Astrocyte (in vitro differentiated cells and primary cell): Measurements from ENCODE around the gene SHLD2. TPM values are rescaled to one million over a fixed set of nuclear protein-coding genes. Genes with fewer than 3 reads are reported as not detected.
"Not testable (repeated sequence)": the region's sequence is repeated elsewhere in the genome, so short reads cannot be mapped to it uniquely, and the experiment has no call there.

ENCODE experiments used
- DNase-seq: peaks from one replicate; pipeline ENCODE4 v3.0.0-alpha.2; 2010; ENCODE audit warnings: low read depth
- FAIRE-seq: peaks from 2 replicates; lab custom pipeline; 2011; peaks lifted over from hg19 to GRCh38; lab: Jason Lieb, UNC
- H2AFZ ChIP-seq: 2 replicates; pipeline ENCODE4 v1.6.0; 2012; ENCODE audit warnings: low read depth, low read length, inconsistent platforms
- H3K27ac ChIP-seq: 2 replicates; pipeline ENCODE4 v1.5.1; 2011; ENCODE audit warnings: low read depth, low read length, inconsistent platforms
- H3K27me3 ChIP-seq: 2 replicates; pipeline ENCODE4 v1.6.0; 2011; ENCODE audit warnings: low read length, inconsistent platforms; ENCODE audit not compliant: insufficient read depth
- H3K36me3 ChIP-seq: 2 replicates; pipeline ENCODE4 v1.5.1; 2011; ENCODE audit warnings: low read length, inconsistent platforms; ENCODE audit not compliant: insufficient read depth
- H3K4me1 ChIP-seq: 2 replicates; pipeline ENCODE4 v1.5.1; 2011; ENCODE audit warnings: low read length, inconsistent platforms; ENCODE audit not compliant: insufficient read depth
- H3K4me2 ChIP-seq: 2 replicates; pipeline ENCODE4 v1.6.0; 2012; ENCODE audit warnings: low read length, inconsistent platforms
- H3K4me3 ChIP-seq: 2 replicates; pipeline ENCODE4 v1.5.1; 2011; ENCODE audit warnings: low read depth, mild to moderate bottlenecking, low read length, inconsistent platforms; ENCODE audit not compliant: insufficient read depth
- H3K79me2 ChIP-seq: 2 replicates; pipeline ENCODE4 v1.6.0; 2012; ENCODE audit warnings: mild to moderate bottlenecking, low read length, inconsistent platforms; ENCODE audit not compliant: insufficient read depth
- H3K9ac ChIP-seq: 2 replicates; pipeline ENCODE4 v1.6.0; 2012; ENCODE audit warnings: mild to moderate bottlenecking, low read length, inconsistent platforms
- H3K9me3 ChIP-seq: 2 replicates; pipeline ENCODE4 v1.5.1; 2012; ENCODE audit warnings: low read depth, mild to moderate bottlenecking, low read length, inconsistent platforms; ENCODE audit not compliant: insufficient read depth
- H4K20me1 ChIP-seq: 2 replicates; pipeline ENCODE4 v1.6.0; 2012; ENCODE audit warnings: low read length, inconsistent platforms; ENCODE audit not compliant: insufficient read depth
- H3K27ac Mint-ChIP-seq: one replicate; pipeline ENCODE4 v1.8.0; 2021; ENCODE audit warnings: mild to moderate bottlenecking, mixed read lengths; ENCODE audit not compliant: unreplicated experiment
- H3K27me3 Mint-ChIP-seq: one replicate; pipeline ENCODE4 v1.8.0; 2021; ENCODE audit warnings: low read depth, mixed read lengths; ENCODE audit not compliant: unreplicated experiment
- H3K36me3 Mint-ChIP-seq: one replicate; pipeline ENCODE4 v1.8.0; 2021; ENCODE audit warnings: low read depth, mixed read lengths; ENCODE audit not compliant: unreplicated experiment
- H3K4me1 Mint-ChIP-seq: one replicate; pipeline ENCODE4 v1.8.0; 2021; ENCODE audit warnings: low read depth, mixed read lengths; ENCODE audit not compliant: unreplicated experiment
- H3K4me3 Mint-ChIP-seq: one replicate; pipeline ENCODE4 v1.8.0; 2021; ENCODE audit warnings: mild to moderate bottlenecking, moderate library complexity, mixed read lengths; ENCODE audit not compliant: unreplicated experiment
- H3K9me3 Mint-ChIP-seq: one replicate; pipeline ENCODE4 v1.8.0; 2021; ENCODE audit warnings: mild to moderate bottlenecking, mixed read lengths; ENCODE audit not compliant: unreplicated experiment
- total RNA-seq: library from RNA; stranded (reverse); gene quantifications from 2 replicates; pipeline ENCODE4 v1.2.1, GENCODE V29; 2021

The SHLD2 gene
- total RNA-seq, 1 donor from 2014 or later = 23.2 TPM

DNA sequence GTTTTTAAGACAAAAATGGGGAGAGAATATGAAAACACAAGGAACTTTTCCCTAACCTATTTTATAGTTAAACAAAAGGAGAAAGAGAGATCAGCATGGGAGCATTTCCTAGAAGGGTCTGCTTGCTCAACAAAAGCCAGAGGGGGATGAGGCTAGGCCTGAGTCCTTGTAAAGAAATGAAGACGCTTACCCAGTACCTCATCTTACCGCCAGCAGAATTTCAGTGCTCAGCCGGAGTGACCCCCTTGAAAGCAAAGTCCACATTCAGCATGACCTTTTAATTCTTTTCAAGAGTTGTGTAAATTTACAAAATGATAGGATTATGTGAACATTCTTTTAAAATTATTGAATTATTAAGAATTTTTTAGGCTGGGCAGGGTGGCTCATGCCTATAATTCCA lies 82.6 kb downstream of the SHLD2 start:
- H3K9ac ChIP-seq, H2AFZ ChIP-seq, H3K9me3 ChIP-seq, H3K4me1 Mint-ChIP-seq, H3K4me3 ChIP-seq, H3K36me3 ChIP-seq, H3K9me3 Mint-ChIP-seq, H3K4me3 Mint-ChIP-seq, H4K20me1 ChIP-seq, H3K79me2 ChIP-seq, H3K4me1 ChIP-seq, H3K4me2 ChIP-seq, H3K36me3 Mint-ChIP-seq, FAIRE-seq, H3K27me3 ChIP-seq, DNase-seq, H3K27ac Mint-ChIP-seq, H3K27me3 Mint-ChIP-seq, H3K27ac ChIP-seq: not testable (repeated sequence)

DNA sequence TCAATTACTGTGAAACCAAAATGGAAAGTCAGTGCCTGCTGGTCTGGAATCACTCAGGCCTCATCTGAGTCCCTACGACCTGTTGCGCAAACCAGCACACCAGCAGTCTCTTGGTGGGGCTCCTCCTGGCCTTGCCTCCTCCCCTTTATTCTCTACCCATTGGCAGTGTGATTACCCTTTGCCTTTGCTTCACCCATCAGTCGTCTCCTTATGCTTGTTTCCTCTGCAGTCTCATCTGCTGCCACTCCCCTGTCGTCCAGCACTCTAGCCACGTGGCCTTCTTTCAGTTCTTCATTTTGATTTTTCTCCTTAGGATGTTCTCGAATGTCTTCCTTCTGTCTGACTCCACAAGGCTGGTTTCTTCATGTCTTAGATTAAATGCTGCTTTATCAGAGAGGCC lies 89.4 kb downstream of the SHLD2 start:
- not testable (repeated sequence) for H3K4me1 ChIP-seq, H3K9ac ChIP-seq, H3K9me3 Mint-ChIP-seq, H3K36me3 ChIP-seq, H3K27me3 Mint-ChIP-seq, H3K27ac ChIP-seq, H3K9me3 ChIP-seq, H3K27ac Mint-ChIP-seq, FAIRE-seq, DNase-seq, H3K27me3 ChIP-seq, H4K20me1 ChIP-seq, H3K4me3 ChIP-seq, H3K4me1 Mint-ChIP-seq, H3K4me2 ChIP-seq, H3K4me3 Mint-ChIP-seq, H2AFZ ChIP-seq, H3K79me2 ChIP-seq
- peaks cover 22% of the 10 kb centered on the region for H3K36me3 Mint-ChIP-seq

DNA sequence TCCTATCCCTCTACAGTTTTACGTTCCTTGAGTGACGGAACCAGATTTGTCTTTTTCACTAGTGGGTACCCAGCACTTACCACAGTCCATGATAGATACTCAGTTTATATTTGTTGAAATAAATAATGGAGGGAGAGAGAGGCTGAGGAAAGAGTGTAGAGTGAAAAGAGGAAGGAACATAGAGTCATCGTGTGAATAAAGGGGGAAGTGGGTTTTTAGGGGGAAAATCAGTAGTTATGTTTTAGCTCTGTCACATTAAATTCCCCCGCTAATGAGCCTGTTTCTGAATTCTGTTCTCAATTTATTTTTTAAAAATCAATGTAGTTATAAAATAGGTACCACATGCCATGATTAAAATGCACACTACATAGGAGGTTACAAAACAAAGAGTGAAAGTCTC lies 91.0 kb downstream of the SHLD2 start:
- H3K27me3 ChIP-seq, H3K9ac ChIP-seq, H3K4me1 Mint-ChIP-seq, H3K9me3 ChIP-seq, H3K79me2 ChIP-seq, FAIRE-seq, H3K4me3 ChIP-seq, H3K27me3 Mint-ChIP-seq, H4K20me1 ChIP-seq, H3K9me3 Mint-ChIP-seq, H3K4me3 Mint-ChIP-seq, H3K27ac ChIP-seq, H3K36me3 ChIP-seq, H3K4me2 ChIP-seq, H3K4me1 ChIP-seq, H2AFZ ChIP-seq, H3K27ac Mint-ChIP-seq, DNase-seq: not testable (repeated sequence)
- peaks cover 22% of the 10 kb centered on the region for H3K36me3 Mint-ChIP-seq

DNA sequence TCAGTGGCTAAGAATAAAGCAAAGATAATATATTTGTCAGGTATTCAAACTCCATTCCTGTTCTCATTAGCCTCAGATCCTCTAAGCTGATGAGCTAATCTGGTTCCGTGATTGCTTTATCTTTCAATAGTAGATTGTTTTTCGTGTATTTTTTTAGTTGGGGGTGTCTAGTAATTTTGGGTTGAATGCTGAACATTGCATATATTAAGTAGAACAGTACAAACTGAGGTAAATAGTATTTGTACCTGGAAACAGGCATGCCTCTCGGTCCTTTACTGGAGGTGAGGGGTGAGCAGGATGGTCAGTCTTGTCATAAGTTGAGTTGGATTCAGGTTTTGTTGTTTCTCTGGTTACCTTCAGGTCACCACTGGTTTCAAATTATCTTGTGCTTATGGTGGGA lies 92.6 kb downstream of the SHLD2 start:
- H3K27ac Mint-ChIP-seq, H2AFZ ChIP-seq, H3K27ac ChIP-seq, H3K27me3 ChIP-seq, H3K4me3 ChIP-seq, H3K36me3 ChIP-seq, H3K27me3 Mint-ChIP-seq, H3K4me3 Mint-ChIP-seq, H4K20me1 ChIP-seq, DNase-seq, H3K9ac ChIP-seq, H3K9me3 ChIP-seq, H3K4me1 ChIP-seq, FAIRE-seq, H3K4me1 Mint-ChIP-seq, H3K4me2 ChIP-seq, H3K79me2 ChIP-seq, H3K9me3 Mint-ChIP-seq: not testable (repeated sequence)
- H3K36me3 Mint-ChIP-seq = peaks cover 24% of the 10 kb centered on the region

- H3K27me3 ChIP-seq, H3K9ac ChIP-seq, H3K27ac Mint-ChIP-seq, H3K27ac ChIP-seq, H3K4me3 Mint-ChIP-seq, H3K9me3 ChIP-seq, H3K79me2 ChIP-seq, H3K4me3 ChIP-seq, H3K27me3 Mint-ChIP-seq, DNase-seq, H4K20me1 ChIP-seq, H3K4me1 ChIP-seq, H3K9me3 Mint-ChIP-seq, FAIRE-seq, H3K4me1 Mint-ChIP-seq, H3K36me3 ChIP-seq, H2AFZ ChIP-seq, H3K4me2 ChIP-seq: not testable (repeated sequence)
- H3K36me3 Mint-ChIP-seq = peaks cover 13% of the 10 kb centered on the region
Observed at GRCh38 chr10:87191841-87192240, 96.8 kb downstream of the SHLD2 start.

GRCh38 chr10:87200924-87201323 lies 105.9 kb downstream of the SHLD2 start:
- H3K27ac ChIP-seq, H3K4me1 Mint-ChIP-seq, H3K27me3 ChIP-seq, H3K4me3 ChIP-seq, H3K36me3 ChIP-seq, H2AFZ ChIP-seq, H3K79me2 ChIP-seq, H3K9me3 ChIP-seq, H3K27ac Mint-ChIP-seq, H3K4me2 ChIP-seq, H4K20me1 ChIP-seq, FAIRE-seq, H3K4me1 ChIP-seq, H3K4me3 Mint-ChIP-seq, H3K36me3 Mint-ChIP-seq, H3K9ac ChIP-seq, H3K9me3 Mint-ChIP-seq, H3K27me3 Mint-ChIP-seq: not testable (repeated sequence)
- peak; percentile 4 for DNase-seq
